HCT116 (cell line): ENCODE results near the gene EPYC.

Experiments
- EZH2 ChIP-seq: fragments of 200-600 bp; sonication (generic); IDR thresholded peaks from 2 replicates; pipeline ENCODE4 v1.6.1; 2017; ENCODE audit warnings: antibody characterized with exemption, mixed run types
- POLR2A ChIP-seq: IDR thresholded peaks from 2 replicates; pipeline ENCODE4 v1.7.0; 2011; ENCODE audit warnings: borderline replicate concordance; ENCODE audit not compliant: insufficient read depth, insufficient read length; ENCODE audit errors: extremely low read depth
- TF ChIP-seq, protein P1 (sequence below), 3 experiments: fragments of 200-600 bp in 1 of 3; sonication (generic) in 1 of 3; IDR thresholded peaks in 2 of 3; conservative IDR thresholded peaks in 1 of 3; 2 replicates each; pipeline ENCODE4 v1.5.1; 2012 to 2017; ENCODE audit warnings: low read depth in 2 of 3, low read length in 2 of 3, antibody characterized with exemption in 1 of 3, borderline replicate concordance in 1 of 3, control low read depth in 1 of 3, mild to moderate bottlenecking in 1 of 3, mixed read lengths in 1 of 3, mixed run types in 1 of 3, moderate library complexity in 1 of 3; ENCODE audit not compliant: insufficient read depth in 1 of 3
- TF ChIP-seq, protein P2 (sequence below): IDR thresholded peaks from 2 replicates; pipeline ENCODE4 v1.6.1; 2012; ENCODE audit warnings: low read depth

DNA sequence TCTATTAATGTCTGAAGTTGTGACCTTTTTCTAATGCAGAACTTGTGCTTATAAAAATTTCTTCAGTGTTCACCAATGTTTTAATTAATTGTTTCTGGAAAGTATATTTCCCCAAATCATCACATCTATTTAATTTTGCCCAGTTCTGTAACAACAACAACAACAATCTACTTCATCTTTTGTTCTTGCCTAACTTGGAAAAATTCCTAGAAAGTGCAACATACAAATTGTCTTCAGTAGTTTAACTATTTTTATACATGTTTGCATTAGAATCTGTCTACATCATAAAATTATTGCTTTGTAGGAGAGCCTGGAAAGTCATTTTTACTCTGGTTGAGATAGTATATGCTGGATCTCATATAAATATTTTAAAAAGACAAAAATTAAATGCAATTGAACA is 88.3 kb downstream of the EPYC start:
- TF ChIP-seq, protein P1, sequence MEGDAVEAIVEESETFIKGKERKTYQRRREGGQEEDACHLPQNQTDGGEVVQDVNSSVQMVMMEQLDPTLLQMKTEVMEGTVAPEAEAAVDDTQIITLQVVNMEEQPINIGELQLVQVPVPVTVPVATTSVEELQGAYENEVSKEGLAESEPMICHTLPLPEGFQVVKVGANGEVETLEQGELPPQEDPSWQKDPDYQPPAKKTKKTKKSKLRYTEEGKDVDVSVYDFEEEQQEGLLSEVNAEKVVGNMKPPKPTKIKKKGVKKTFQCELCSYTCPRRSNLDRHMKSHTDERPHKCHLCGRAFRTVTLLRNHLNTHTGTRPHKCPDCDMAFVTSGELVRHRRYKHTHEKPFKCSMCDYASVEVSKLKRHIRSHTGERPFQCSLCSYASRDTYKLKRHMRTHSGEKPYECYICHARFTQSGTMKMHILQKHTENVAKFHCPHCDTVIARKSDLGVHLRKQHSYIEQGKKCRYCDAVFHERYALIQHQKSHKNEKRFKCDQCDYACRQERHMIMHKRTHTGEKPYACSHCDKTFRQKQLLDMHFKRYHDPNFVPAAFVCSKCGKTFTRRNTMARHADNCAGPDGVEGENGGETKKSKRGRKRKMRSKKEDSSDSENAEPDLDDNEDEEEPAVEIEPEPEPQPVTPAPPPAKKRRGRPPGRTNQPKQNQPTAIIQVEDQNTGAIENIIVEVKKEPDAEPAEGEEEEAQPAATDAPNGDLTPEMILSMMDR (IDR thresholded peaks at IDR 0.05 in 2 of 3, conservative IDR thresholded peaks at IDR 0.05 in 1 of 3; ENCODE audit: borderline replicate concordance in 1 of 3, insufficient read depth in 1 of 3, low read depth in 2 of 3, low read length in 2 of 3), result no peak
- TF ChIP-seq EZH2 (no peak), POLR2A (no peak)
- TF ChIP-seq, protein P2, sequence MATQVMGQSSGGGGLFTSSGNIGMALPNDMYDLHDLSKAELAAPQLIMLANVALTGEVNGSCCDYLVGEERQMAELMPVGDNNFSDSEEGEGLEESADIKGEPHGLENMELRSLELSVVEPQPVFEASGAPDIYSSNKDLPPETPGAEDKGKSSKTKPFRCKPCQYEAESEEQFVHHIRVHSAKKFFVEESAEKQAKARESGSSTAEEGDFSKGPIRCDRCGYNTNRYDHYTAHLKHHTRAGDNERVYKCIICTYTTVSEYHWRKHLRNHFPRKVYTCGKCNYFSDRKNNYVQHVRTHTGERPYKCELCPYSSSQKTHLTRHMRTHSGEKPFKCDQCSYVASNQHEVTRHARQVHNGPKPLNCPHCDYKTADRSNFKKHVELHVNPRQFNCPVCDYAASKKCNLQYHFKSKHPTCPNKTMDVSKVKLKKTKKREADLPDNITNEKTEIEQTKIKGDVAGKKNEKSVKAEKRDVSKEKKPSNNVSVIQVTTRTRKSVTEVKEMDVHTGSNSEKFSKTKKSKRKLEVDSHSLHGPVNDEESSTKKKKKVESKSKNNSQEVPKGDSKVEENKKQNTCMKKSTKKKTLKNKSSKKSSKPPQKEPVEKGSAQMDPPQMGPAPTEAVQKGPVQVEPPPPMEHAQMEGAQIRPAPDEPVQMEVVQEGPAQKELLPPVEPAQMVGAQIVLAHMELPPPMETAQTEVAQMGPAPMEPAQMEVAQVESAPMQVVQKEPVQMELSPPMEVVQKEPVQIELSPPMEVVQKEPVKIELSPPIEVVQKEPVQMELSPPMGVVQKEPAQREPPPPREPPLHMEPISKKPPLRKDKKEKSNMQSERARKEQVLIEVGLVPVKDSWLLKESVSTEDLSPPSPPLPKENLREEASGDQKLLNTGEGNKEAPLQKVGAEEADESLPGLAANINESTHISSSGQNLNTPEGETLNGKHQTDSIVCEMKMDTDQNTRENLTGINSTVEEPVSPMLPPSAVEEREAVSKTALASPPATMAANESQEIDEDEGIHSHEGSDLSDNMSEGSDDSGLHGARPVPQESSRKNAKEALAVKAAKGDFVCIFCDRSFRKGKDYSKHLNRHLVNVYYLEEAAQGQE, result no peak
